ENCODE measurements around the gene CABP2. TPM values are rescaled to one million over a fixed set of nuclear protein-coding genes. Genes with fewer than 3 reads are reported as not detected.

CABP2 gene
- total RNA-seq, 1 donor from 2014 or later = not detected

DNA sequence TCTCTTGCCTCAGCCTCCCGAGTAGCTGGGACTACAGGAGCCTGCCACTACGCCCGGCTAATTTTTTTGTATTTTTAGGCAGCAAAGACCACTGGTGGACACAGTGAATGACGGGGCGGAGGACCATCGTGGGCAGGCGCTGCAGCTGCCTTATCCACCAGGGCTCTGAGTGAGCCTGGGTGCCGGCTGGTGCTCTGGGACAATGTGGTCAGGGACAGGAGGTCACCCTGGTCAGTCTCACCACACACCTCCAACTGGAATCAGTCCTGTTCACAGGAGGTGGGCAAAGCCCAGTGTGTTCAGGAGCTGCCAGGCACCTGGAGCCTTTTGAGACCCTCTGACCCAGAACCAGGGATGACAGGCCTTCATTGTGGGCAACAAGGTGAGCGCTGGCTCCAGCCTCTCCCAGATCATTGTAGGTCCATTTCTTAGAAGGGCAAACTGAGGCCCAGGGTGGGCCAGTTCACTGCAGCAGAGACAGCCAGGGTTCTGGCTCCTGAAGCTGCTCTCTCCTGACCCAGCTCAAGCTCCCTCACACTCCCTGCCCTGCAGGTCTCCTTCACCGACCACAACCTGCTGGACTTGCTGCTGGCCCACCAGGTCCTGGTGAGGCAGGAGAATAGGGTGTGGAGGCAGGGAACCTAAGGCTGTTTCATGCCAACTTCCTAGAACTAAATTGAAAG is 15.7 kb upstream of the CABP2 start:
- Mint-ChIP-seq H3K9me3 (ENCODE audit: unreplicated experiment) (peaks cover 2% of the 10 kb centered on the region), H3K4me3 (ENCODE audit: unreplicated experiment) (no peak overlapping the region), H3K36me3 (ENCODE audit: unreplicated experiment) (no peaks in the 10 kb centered on the region), H3K4me1 (ENCODE audit: unreplicated experiment) (no peaks in the 10 kb centered on the region), H3K27me3 (ENCODE audit: unreplicated experiment) (no peaks in the 10 kb centered on the region), H3K27ac (ENCODE audit: unreplicated experiment) (no peak overlapping the region)
- TF ChIP-seq, protein P1, sequence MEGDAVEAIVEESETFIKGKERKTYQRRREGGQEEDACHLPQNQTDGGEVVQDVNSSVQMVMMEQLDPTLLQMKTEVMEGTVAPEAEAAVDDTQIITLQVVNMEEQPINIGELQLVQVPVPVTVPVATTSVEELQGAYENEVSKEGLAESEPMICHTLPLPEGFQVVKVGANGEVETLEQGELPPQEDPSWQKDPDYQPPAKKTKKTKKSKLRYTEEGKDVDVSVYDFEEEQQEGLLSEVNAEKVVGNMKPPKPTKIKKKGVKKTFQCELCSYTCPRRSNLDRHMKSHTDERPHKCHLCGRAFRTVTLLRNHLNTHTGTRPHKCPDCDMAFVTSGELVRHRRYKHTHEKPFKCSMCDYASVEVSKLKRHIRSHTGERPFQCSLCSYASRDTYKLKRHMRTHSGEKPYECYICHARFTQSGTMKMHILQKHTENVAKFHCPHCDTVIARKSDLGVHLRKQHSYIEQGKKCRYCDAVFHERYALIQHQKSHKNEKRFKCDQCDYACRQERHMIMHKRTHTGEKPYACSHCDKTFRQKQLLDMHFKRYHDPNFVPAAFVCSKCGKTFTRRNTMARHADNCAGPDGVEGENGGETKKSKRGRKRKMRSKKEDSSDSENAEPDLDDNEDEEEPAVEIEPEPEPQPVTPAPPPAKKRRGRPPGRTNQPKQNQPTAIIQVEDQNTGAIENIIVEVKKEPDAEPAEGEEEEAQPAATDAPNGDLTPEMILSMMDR (IDR thresholded peaks at IDR 0.05) = no peak
- DNase-seq (ENCODE audit: extremely low spot score, unreplicated experiment) = no peak

DNA sequence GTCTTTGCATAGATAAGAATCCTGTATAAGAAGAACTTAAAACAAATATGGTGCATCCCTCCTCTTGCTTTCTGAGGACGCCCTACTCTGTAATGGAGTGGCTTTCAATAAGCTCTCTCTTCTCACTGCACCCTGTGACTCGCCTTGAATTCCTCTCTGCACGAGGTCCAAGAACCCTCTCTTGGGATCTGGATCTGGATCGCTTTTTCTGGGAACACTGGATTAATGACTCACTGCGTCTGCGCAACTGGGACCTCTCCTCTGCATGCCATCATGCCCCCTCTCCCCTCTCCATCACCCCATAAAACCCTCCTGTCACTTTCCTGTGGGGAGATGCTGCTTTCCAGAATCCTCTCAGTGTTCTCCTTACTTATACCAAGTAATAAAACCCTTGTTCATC is 15.1 kb upstream of the CABP2 start:
- TF ChIP-seq, protein P1 (IDR thresholded peaks at IDR 0.05) = no peak
- H3K27me3 Mint-ChIP-seq (ENCODE audit: unreplicated experiment) = no peaks in the 10 kb centered on the region
- peaks cover 5% of the 10 kb centered on the region for H3K9me3 Mint-ChIP-seq (ENCODE audit: unreplicated experiment)
- no peak for DNase-seq (ENCODE audit: extremely low spot score, unreplicated experiment)
- H3K4me3 Mint-ChIP-seq (ENCODE audit: unreplicated experiment) = no peak overlapping the region
- H3K36me3 Mint-ChIP-seq (ENCODE audit: unreplicated experiment) = no peaks in the 10 kb centered on the region
- no peaks in the 10 kb centered on the region for H3K4me1 Mint-ChIP-seq (ENCODE audit: unreplicated experiment)
- H3K27ac Mint-ChIP-seq (ENCODE audit: unreplicated experiment) = no peak overlapping the region

DNA sequence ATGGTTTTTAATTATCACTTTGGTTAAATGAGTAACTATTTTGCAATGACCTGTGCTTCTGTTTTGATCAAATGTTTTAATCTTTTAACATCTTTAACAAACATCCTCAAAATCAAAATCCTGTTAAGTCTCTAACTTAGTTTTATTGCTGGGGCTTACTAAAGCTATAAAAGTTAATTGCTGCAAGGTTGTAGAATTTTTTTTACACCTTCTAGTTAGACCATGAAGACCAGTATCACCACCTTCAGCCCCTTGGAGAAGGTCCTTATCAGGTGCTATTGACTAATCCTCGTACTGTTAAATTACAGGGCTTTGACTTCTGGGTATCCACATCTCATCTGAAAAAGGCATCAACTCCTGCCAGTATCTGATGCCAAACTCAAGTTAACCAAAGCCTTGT is 12.3 kb upstream of the CABP2 start:
- Mint-ChIP-seq H3K36me3 (ENCODE audit: unreplicated experiment) (no peaks in the 10 kb centered on the region), H3K27me3 (ENCODE audit: unreplicated experiment) (peaks cover 4% of the 10 kb centered on the region), H3K9me3 (ENCODE audit: unreplicated experiment) (peaks cover 10% of the 10 kb centered on the region), H3K4me3 (ENCODE audit: unreplicated experiment) (no peak overlapping the region), H3K27ac (ENCODE audit: unreplicated experiment) (no peak overlapping the region), H3K4me1 (ENCODE audit: unreplicated experiment) (no peaks in the 10 kb centered on the region)
- no peak for DNase-seq (ENCODE audit: extremely low spot score, unreplicated experiment)
- TF ChIP-seq, protein P1 (IDR thresholded peaks at IDR 0.05) = no peak

DNA sequence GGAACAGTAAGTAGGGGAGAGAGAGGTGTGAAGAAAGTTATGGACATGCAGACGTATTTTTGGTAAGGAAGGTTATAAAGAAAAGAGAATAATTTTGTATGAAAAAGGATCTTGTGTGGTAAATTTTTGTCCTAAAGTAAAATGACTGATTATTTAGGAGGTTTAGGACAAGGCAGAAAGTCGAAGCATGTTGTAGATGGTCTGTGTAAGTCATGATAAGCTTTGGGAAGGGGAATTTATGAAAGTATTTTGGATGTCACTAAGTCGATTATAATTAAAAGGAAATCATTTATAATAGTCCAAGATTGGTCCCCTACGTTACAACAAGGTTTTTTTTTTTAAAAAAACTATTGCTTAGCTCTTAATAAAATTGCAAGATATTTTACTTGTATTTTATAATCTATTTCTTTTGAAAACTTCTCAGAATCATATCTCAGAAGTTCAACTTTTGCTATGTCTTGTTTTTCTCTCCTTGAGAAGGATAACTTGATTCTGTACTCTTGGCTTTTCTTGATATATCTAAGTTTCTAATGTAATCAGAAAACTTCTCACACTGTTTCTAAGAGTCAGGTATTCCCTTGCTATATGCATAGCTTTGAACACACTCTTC is 10.9 kb upstream of the CABP2 start:
- Mint-ChIP-seq H3K27ac (ENCODE audit: unreplicated experiment) (no peak overlapping the region), H3K4me3 (ENCODE audit: unreplicated experiment) (no peak overlapping the region), H3K27me3 (ENCODE audit: unreplicated experiment) (peaks cover 7% of the 10 kb centered on the region), H3K4me1 (ENCODE audit: unreplicated experiment) (no peaks in the 10 kb centered on the region), H3K36me3 (ENCODE audit: unreplicated experiment) (no peaks in the 10 kb centered on the region), H3K9me3 (ENCODE audit: unreplicated experiment) (peaks cover 10% of the 10 kb centered on the region)
- TF ChIP-seq, protein P1 (IDR thresholded peaks at IDR 0.05) = no peak
- no peak for DNase-seq (ENCODE audit: extremely low spot score, unreplicated experiment)

DNA sequence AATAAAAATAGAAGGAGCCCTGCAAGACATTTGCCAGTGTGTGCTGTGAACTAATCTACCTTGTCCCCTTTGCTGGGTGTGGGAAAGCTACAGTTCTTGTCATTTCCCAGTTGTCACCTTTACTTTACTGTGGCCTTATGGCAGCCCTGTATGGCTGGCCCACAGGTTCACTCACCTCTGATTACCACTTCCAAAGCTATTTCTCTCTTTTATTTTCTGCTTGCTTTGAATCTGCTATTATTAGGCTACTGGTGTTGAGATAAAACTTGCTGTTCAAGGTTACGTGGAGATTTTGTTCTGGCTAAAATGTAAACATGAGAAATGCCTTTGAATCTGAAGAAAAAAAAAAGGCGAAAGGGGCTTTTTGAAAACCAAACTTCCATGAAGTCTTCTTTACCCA is 9.6 kb upstream of the CABP2 start:
- H3K4me3 Mint-ChIP-seq (ENCODE audit: unreplicated experiment) = no peak overlapping the region
- peaks cover 8% of the 10 kb centered on the region for H3K27me3 Mint-ChIP-seq (ENCODE audit: unreplicated experiment)
- no peaks in the 10 kb centered on the region for H3K4me1 Mint-ChIP-seq (ENCODE audit: unreplicated experiment)

More for the DNA sequence above, 9.6 kb upstream of the CABP2 start:
- TF ChIP-seq, protein P1 (IDR thresholded peaks at IDR 0.05) = no peak
- DNase-seq (ENCODE audit: extremely low spot score, unreplicated experiment) = no peak
- no peak overlapping the region for H3K27ac Mint-ChIP-seq (ENCODE audit: unreplicated experiment)
- H3K9me3 Mint-ChIP-seq (ENCODE audit: unreplicated experiment) = peaks cover 10% of the 10 kb centered on the region
- no peaks in the 10 kb centered on the region for H3K36me3 Mint-ChIP-seq (ENCODE audit: unreplicated experiment)
